HepG2 (cell line): ENCODE results near the gene PDLIM7. TPM values are rescaled to one million over a fixed set of nuclear protein-coding genes. Genes with fewer than 3 reads are reported as not detected.

ENCODE experiments used
- AKAP8 ChIP-seq: sonication (generic); formaldehyde crosslinking; IDR thresholded peaks from 2 replicates; pipeline ENCODE4 v1.5.1; 2020; ENCODE audit warnings: mild to moderate bottlenecking, missing genetic modification reagents
- ARNT2 ChIP-seq: sonication (generic); formaldehyde crosslinking; IDR thresholded peaks from 2 replicates; pipeline ENCODE4 v1.8.0; 2022; ENCODE audit warnings: mild to moderate bottlenecking, low read depth, missing genetic modification reagents, moderate library complexity
- CC2D1A ChIP-seq: sonication (generic); formaldehyde crosslinking; IDR thresholded peaks from 2 replicates; pipeline ENCODE4 v1.8.1; 2023; ENCODE audit warnings: mild to moderate bottlenecking, missing genetic modification reagents
- ELF1 ChIP-seq: sonication (generic); formaldehyde crosslinking; IDR thresholded peaks from 2 replicates; pipeline ENCODE4 v1.4.0; 2020; ENCODE audit warnings: missing genetic modification reagents
- HDAC1 ChIP-seq: sonication (generic); formaldehyde crosslinking; IDR thresholded peaks from 2 replicates; pipeline ENCODE4 v1.5.1; 2020; ENCODE audit warnings: mild to moderate bottlenecking, missing genetic modification reagents
- MAFG ChIP-seq: sonication (generic); formaldehyde crosslinking; IDR thresholded peaks from 2 replicates; pipeline ENCODE4 v1.5.1; 2020; ENCODE audit warnings: mild to moderate bottlenecking, missing genetic modification reagents
- MED1 ChIP-seq: sonication (generic); formaldehyde crosslinking; IDR thresholded peaks from 2 replicates; pipeline ENCODE4 v1.4.0; 2020; ENCODE audit warnings: missing genetic modification reagents
- MXI1 ChIP-seq: IDR thresholded peaks from 3 replicates; pipeline ENCODE4 v1.6.1; 2012; ENCODE audit warnings: low read depth, low read length, inconsistent platforms, borderline replicate concordance
- NCOA1 ChIP-seq: sonication (generic); formaldehyde crosslinking; IDR thresholded peaks from 2 replicates; pipeline ENCODE4 v1.9.0; 2021; ENCODE audit warnings: missing genetic modification reagents
- NFE2L2 ChIP-seq: fragments of 150-350 bp; IDR thresholded peaks from 2 replicates; pipeline ENCODE4 v1.6.1; 2014; ENCODE audit warnings: low read length
- NFIB ChIP-seq: sonication (generic); formaldehyde crosslinking; IDR thresholded peaks from 2 replicates; pipeline ENCODE4 v1.9.0; 2021; ENCODE audit warnings: missing genetic modification reagents, mild to moderate bottlenecking, borderline replicate concordance
- NR1H2 ChIP-seq: sonication (generic); formaldehyde crosslinking; IDR thresholded peaks from 2 replicates; pipeline ENCODE4 v1.8.1; 2022; ENCODE audit warnings: low read depth, missing genetic modification reagents, borderline replicate concordance
- SALL1 ChIP-seq: sonication (generic); formaldehyde crosslinking; IDR thresholded peaks from 2 replicates; pipeline ENCODE4 v1.8.0; 2022; ENCODE audit warnings: mild to moderate bottlenecking, missing genetic modification reagents
- SOX13 ChIP-seq, 3 experiments: fragments of 450-650 bp in 1 of 3; sonication (generic) in 1 of 3; formaldehyde crosslinking in 1 of 3; IDR thresholded peaks in 2 of 3; conservative IDR thresholded peaks in 1 of 3; 2 replicates each; pipeline versions ENCODE4 v1.5.0 to v1.6.1; 2016 to 2020; ENCODE audit warnings: antibody characterized with exemption in 1 of 3, mild to moderate bottlenecking in 1 of 3, missing compliant biosample characterization in 1 of 3, missing genetic modification reagents in 1 of 3, moderate library complexity in 1 of 3
- ZFP37 ChIP-seq: sonication (generic); formaldehyde crosslinking; IDR thresholded peaks from 2 replicates; pipeline ENCODE4 v1.4.0; 2020; ENCODE audit warnings: missing genetic modification reagents, borderline replicate concordance
- ZNF619 ChIP-seq: sonication (generic); formaldehyde crosslinking; IDR thresholded peaks from 2 replicates; pipeline ENCODE4 v1.4.0; 2020; ENCODE audit warnings: mild to moderate bottlenecking, missing genetic modification reagents
- ZNF773 ChIP-seq: sonication (generic); formaldehyde crosslinking; IDR thresholded peaks from 2 replicates; pipeline ENCODE4 v1.4.0; 2020; ENCODE audit warnings: missing genetic modification reagents, borderline replicate concordance
- ZNF775 ChIP-seq: sonication (generic); formaldehyde crosslinking; IDR thresholded peaks from 2 replicates; pipeline ENCODE4 v1.4.0; 2020; ENCODE audit warnings: missing genetic modification reagents, mild to moderate bottlenecking, moderate library complexity, borderline replicate concordance
- polyA plus RNA-seq, 8 experiments: library from polyadenylated mRNA; depleted of rRNA in 3 of 8; stranded (reverse) in 7 of 8; unstranded in 1 of 8; fragments of >200 nt; fragmentation: Illumina TruSeq in 4 of 8; extraction: Trizol in 4 of 8; gene quantifications; 2 replicates each; pipeline versions ENCODE4 v1.2.1 to v1.2.3, GENCODE V29; 2011 to 2016; ENCODE audit warnings: low read depth in 4 of 8, missing spikeins in 1 of 8, mixed read lengths in 1 of 8; ENCODE audit not compliant: insufficient read depth in 1 of 8
- total RNA-seq, 5 experiments: library from RNA; depleted of rRNA; stranded (reverse); fragments of >200 nt; fragmentation: Illumina TruSeq; extraction: Trizol; gene quantifications; 2 replicates each; pipeline ENCODE4 v1.2.3, GENCODE V29; 2016; ENCODE audit warnings: low read depth in 1 of 5
- TF ChIP-seq, protein P1 (sequence below): sonication (generic); formaldehyde crosslinking; IDR thresholded peaks from 2 replicates; pipeline ENCODE4 v1.5.1; 2020; ENCODE audit warnings: mild to moderate bottlenecking, missing genetic modification reagents, borderline replicate concordance
- TF ChIP-seq, protein P2 (sequence below): sonication (generic); formaldehyde crosslinking; IDR thresholded peaks from 2 replicates; pipeline ENCODE4 v1.4.0; 2020; ENCODE audit warnings: missing genetic modification reagents
- TF ChIP-seq, protein P3 (sequence below): sonication (generic); formaldehyde crosslinking; IDR thresholded peaks from 2 replicates; pipeline ENCODE4 v1.5.0; 2020; ENCODE audit warnings: mild to moderate bottlenecking, missing genetic modification reagents
- TF ChIP-seq, protein P4 (sequence below): sonication (generic); formaldehyde crosslinking; IDR thresholded peaks from 2 replicates; pipeline ENCODE4 v1.5.1; 2020; ENCODE audit warnings: mild to moderate bottlenecking, missing genetic modification reagents, moderate library complexity

The PDLIM7 gene
- total and polyA plus RNA-seq, 2 of the 13 experiments (the other 11 are each of a cell fraction or from before 2014, with no cell fraction given): 21.1 to 31.3 TPM

DNA sequence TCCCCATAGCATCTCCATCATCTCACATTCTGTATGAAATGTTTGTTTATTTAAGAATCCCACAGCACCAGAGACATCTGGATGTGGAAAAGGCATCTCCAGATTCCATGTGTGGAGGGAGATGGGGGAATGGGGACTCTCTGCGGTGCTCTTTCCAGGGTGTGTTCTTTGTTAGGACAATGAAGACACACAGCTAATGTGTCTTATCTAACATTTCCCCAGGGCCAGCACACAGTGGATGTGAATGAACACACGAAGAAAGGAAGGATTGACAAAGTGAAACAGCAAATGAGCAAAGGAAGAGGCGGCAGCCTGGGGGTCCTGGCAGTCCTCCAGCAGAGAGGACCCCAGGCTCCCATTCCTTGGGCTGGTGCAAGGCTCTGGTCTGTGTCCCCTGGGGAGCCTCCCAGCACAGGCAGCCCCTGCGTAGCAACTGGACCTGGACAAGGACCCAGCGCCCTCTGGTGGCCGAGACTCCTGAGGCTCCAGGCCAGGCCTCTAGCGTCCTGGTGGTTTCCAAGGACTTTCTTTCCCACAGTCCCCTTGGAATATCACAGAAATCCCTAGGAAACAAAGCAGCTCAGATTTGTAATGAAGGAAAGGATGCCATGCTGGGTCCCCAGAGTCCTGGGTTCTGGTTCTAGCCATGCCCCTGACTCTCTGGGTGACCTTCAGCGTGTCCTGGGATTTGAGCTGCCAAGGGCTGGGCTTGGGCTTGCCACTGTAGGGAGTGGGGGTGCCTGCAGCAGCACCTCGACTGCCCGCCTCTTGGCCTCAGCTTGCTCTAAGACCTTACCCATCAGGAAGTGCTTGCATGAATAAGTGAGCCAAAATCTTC lies 3.5 kb upstream of the PDLIM7 start (continued):
- TF ChIP-seq ARNT2 (CRISPR knock-in tag) (no peak), AKAP8 (no peak), NR1H2 (no peak), ZNF619 (0 out of 2 replicates have a peak, but pooled peaks have one; percentile 42), ZFP37 (0 out of 2 replicates have a peak, but pooled peaks have one; percentile 32), CC2D1A (CRISPR knock-in tag) (no peak), MED1 (CRISPR knock-in tag) (peak; percentile 42; the same call in 1 of the 2 replicates), NFE2L2 (no peak), NCOA1 (CRISPR knock-in tag) (no peak), SALL1 (CRISPR knock-in tag) (peak; percentile 39; the same call in 1 of the 2 replicates), ZNF773 (CRISPR knock-in tag) (no peak), ZNF775 (no peak), HDAC1 (CRISPR knock-in tag) (no peak), NFIB (no peak), SOX13 (IDR thresholded peaks at IDR 0.05) (no peak), SOX13 (CRISPR knock-in tag; conservative IDR thresholded peaks at IDR 0.05 in 1 of 2, IDR thresholded peaks at IDR 0.05 in 1 of 2) (no peak), MAFG (CRISPR knock-in tag) (no peak), MXI1 (no peak), ELF1 (CRISPR knock-in tag) (no peak)
- TF ChIP-seq, protein P1, sequence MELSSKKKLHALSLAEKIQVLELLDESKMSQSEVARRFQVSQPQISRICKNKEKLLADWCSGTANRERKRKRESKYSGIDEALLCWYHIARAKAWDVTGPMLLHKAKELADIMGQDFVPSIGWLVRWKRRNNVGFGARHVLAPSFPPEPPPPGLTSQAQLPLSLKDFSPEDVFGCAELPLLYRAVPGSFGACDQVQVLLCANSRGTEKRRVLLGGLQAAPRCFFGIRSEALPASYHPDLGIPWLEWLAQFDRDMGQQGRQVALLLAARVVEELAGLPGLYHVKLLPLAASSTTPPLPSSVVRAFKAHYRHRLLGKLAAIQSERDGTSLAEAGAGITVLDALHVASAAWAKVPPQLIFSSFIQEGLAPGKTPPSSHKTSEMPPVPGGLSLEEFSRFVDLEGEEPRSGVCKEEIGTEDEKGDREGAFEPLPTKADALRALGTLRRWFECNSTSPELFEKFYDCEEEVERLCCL (CRISPR knock-in tag): no peak
- TF ChIP-seq, protein P2, sequence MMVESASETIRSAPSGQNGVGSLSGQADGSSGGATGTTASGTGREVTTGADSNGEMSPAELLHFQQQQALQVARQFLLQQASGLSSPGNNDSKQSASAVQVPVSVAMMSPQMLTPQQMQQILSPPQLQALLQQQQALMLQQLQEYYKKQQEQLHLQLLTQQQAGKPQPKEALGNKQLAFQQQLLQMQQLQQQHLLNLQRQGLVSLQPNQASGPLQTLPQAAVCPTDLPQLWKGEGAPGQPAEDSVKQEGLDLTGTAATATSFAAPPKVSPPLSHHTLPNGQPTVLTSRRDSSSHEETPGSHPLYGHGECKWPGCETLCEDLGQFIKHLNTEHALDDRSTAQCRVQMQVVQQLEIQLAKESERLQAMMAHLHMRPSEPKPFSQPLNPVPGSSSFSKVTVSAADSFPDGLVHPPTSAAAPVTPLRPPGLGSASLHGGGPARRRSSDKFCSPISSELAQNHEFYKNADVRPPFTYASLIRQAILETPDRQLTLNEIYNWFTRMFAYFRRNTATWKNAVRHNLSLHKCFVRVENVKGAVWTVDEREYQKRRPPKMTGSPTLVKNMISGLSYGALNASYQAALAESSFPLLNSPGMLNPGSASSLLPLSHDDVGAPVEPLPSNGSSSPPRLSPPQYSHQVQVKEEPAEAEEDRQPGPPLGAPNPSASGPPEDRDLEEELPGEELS (CRISPR knock-in tag): no peak
- TF ChIP-seq, protein P3, sequence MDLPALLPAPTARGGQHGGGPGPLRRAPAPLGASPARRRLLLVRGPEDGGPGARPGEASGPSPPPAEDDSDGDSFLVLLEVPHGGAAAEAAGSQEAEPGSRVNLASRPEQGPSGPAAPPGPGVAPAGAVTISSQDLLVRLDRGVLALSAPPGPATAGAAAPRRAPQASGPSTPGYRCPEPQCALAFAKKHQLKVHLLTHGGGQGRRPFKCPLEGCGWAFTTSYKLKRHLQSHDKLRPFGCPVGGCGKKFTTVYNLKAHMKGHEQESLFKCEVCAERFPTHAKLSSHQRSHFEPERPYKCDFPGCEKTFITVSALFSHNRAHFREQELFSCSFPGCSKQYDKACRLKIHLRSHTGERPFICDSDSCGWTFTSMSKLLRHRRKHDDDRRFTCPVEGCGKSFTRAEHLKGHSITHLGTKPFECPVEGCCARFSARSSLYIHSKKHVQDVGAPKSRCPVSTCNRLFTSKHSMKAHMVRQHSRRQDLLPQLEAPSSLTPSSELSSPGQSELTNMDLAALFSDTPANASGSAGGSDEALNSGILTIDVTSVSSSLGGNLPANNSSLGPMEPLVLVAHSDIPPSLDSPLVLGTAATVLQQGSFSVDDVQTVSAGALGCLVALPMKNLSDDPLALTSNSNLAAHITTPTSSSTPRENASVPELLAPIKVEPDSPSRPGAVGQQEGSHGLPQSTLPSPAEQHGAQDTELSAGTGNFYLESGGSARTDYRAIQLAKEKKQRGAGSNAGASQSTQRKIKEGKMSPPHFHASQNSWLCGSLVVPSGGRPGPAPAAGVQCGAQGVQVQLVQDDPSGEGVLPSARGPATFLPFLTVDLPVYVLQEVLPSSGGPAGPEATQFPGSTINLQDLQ: no peak
- TF ChIP-seq, protein P4, sequence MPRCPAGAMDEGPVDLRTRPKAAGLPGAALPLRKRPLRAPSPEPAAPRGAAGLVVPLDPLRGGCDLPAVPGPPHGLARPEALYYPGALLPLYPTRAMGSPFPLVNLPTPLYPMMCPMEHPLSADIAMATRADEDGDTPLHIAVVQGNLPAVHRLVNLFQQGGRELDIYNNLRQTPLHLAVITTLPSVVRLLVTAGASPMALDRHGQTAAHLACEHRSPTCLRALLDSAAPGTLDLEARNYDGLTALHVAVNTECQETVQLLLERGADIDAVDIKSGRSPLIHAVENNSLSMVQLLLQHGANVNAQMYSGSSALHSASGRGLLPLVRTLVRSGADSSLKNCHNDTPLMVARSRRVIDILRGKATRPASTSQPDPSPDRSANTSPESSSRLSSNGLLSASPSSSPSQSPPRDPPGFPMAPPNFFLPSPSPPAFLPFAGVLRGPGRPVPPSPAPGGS (CRISPR knock-in tag): peak; percentile 41; the same call in 1 of the 2 replicates
